ENCODE data around the gene OLFM1. TPM values are rescaled to one million over a fixed set of nuclear protein-coding genes. Genes with fewer than 3 reads are reported as not detected.

The OLFM1 gene
- total and polyA plus RNA-seq, 2 donors from 2014 or later, result 2.9 to 33.7 TPM

DNA sequence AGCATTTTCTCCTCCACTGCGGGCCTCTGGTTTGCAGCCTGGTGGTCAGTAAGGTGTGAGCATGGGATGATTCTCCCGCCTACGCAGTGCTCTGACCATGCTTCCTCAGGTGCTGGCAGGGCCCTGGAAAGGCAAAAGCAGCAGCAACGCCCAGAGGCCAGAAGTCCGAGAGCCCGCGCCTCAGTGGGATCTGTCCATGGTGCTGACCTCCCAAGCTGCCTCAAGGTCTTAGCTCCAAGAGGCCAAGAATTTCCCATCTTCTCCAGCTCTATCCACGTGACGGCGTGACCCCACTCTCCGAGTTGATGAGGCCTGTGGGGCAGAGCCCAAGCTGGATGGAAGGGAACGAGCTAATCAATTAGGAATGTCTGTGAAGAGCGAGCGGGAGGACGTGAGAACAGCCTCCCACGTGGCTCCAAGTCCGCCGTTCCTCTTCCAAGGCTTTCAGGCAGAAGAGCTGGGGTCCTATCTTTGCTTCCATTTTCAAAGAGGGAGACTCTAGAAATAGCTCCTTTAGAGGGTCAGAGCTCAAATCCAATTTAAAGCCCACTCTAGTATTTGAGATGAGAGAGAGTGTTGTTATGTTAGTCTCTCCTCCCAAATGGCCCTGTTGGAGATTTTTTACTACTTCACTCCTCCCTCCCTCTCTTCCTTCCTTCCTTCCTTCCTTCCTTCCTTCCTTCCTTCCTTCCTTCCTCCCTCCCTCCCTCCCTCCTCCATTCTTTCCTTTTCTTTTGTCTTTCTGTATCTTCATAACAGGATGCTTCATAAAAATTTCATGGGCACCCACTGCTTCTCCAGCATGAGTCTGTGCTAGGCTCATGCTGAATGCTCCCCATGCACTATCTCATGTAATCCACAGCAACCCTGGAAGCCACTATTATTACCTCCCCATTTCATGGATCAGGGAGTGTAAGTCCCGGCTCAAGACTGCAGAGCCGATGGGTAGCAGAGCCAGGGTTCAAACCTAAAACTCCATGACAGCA, 69.3 kb downstream of the OLFM1 start:
- H3K27me3 ChIP-seq (ENCODE audit: control insufficient read depth, insufficient read depth, low read length), result peaks cover 2% of the 10 kb centered on the region
- DNase-seq (peak in 4 of 5 donors; percentile 85 to 93 (median 92)), FAIRE-seq (no peak)
- H3K9ac ChIP-seq (ENCODE audit: low read length in 3 of 3), result no peak overlapping the region
- H3K36me3 ChIP-seq (ENCODE audit: control insufficient read depth in 2 of 3, insufficient read depth in 3 of 3, low read length in 3 of 3), result no peaks in the 10 kb centered on the region
- intact Hi-C loops (cut with DNase I), result no loop called here
- H3K4me3 ChIP-seq (ENCODE audit: low read length in 3 of 3), result no peak overlapping the region
- H3K4me1 ChIP-seq (ENCODE audit: control insufficient read depth in 2 of 3, insufficient read depth in 2 of 3, low read depth in 1 of 3, low read length in 3 of 3), result no peaks in the 10 kb centered on the region
- no peak overlapping the region for H3K27ac ChIP-seq (ENCODE audit: low read depth in 2 of 2, low read length in 2 of 2)
- TF ChIP-seq, protein P1, sequence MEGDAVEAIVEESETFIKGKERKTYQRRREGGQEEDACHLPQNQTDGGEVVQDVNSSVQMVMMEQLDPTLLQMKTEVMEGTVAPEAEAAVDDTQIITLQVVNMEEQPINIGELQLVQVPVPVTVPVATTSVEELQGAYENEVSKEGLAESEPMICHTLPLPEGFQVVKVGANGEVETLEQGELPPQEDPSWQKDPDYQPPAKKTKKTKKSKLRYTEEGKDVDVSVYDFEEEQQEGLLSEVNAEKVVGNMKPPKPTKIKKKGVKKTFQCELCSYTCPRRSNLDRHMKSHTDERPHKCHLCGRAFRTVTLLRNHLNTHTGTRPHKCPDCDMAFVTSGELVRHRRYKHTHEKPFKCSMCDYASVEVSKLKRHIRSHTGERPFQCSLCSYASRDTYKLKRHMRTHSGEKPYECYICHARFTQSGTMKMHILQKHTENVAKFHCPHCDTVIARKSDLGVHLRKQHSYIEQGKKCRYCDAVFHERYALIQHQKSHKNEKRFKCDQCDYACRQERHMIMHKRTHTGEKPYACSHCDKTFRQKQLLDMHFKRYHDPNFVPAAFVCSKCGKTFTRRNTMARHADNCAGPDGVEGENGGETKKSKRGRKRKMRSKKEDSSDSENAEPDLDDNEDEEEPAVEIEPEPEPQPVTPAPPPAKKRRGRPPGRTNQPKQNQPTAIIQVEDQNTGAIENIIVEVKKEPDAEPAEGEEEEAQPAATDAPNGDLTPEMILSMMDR (IDR thresholded peaks at IDR 0.05; ENCODE audit: borderline replicate concordance, extremely low read depth, insufficient read depth), result no peak
- H3K9me3 ChIP-seq (ENCODE audit: control insufficient read depth in 2 of 3, insufficient read depth in 1 of 3, low read length in 3 of 3), result no peaks in the 10 kb centered on the region

DNA sequence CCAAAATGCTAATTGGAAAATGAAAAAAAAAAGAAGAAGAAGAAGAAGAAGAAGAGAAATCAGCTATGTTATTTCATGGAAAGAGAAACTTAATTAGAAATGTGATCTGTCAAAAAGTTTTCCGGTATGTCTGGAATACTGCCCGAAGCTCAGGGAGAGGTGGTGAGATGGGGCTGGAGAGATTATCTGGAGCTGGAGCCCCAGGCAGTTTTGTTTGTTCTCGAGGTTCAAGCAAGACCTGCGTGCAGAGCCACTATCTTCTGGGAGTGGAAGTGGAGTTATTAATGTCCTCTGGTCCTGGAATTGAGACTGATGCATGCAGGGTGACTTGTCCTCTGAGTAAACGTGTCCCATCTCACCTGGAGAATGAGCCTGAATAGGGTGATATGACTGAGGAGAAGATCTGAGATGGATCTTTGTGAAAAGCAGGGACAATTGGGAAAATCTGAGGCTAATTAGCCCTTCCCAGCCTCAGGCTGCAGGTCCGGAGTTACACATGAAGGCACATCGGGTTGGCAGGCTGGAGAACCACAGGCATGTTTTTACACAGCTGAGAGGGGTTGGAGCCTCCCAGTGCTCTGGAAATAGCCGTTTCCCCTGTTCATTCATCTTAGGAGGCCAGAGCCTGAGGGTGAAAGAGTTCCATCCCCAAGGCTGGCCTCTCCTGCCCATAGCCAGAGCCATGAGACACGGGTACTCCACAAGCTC, 70.5 kb downstream of the OLFM1 start:
- Histone ChIP-seq H3K9ac (ENCODE audit: low read length in 3 of 3) (no peak overlapping the region), H3K27ac (ENCODE audit: low read depth in 2 of 2, low read length in 2 of 2) (no peak overlapping the region), H3K36me3 (ENCODE audit: control insufficient read depth in 2 of 3, insufficient read depth in 3 of 3, low read length in 3 of 3) (no peaks in the 10 kb centered on the region), H3K9me3 (ENCODE audit: control insufficient read depth in 2 of 3, insufficient read depth in 1 of 3, low read length in 3 of 3) (no peaks in the 10 kb centered on the region), H3K4me1 (ENCODE audit: control insufficient read depth in 2 of 3, insufficient read depth in 2 of 3, low read depth in 1 of 3, low read length in 3 of 3) (no peaks in the 10 kb centered on the region), H3K4me3 (ENCODE audit: low read length in 3 of 3) (no peak overlapping the region), H3K27me3 (ENCODE audit: control insufficient read depth, insufficient read depth, low read length) (peaks cover 2% of the 10 kb centered on the region)
- no peak for FAIRE-seq
- TF ChIP-seq, protein P1 (IDR thresholded peaks at IDR 0.05; ENCODE audit: borderline replicate concordance, extremely low read depth, insufficient read depth), result no peak
- intact Hi-C loops (cut with DNase I), result no loop called here
- no peak for DNase-seq

DNA sequence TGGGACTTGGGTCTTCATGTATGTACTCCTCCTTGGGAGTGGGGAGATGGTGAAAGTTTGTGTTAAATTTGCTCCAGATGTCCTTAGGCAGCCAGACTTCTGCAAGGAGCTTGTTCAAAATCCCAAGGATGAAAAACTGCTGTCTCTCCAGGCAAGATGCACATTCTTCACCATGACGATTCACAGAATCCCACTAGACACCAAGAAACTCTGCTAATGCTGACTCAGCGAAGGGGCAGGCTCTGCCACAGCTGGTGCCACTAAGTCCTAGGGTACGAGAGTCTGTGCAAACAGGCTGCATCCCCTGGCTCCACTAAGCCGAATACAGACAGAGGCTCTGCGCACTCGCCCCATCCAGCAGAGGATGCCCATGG, 71.1 kb downstream of the OLFM1 start:
- DNase-seq (no peak), FAIRE-seq (no peak)
- no peaks in the 10 kb centered on the region for H3K36me3 ChIP-seq (ENCODE audit: control insufficient read depth in 2 of 3, insufficient read depth in 3 of 3, low read length in 3 of 3)
- H3K4me3 ChIP-seq (ENCODE audit: low read length in 3 of 3), result no peak overlapping the region
- H3K9me3 ChIP-seq (ENCODE audit: control insufficient read depth in 2 of 3, insufficient read depth in 1 of 3, low read length in 3 of 3), result no peaks in the 10 kb centered on the region
- no peaks in the 10 kb centered on the region for H3K4me1 ChIP-seq (ENCODE audit: control insufficient read depth in 2 of 3, insufficient read depth in 2 of 3, low read depth in 1 of 3, low read length in 3 of 3)
- H3K9ac ChIP-seq (ENCODE audit: low read length in 3 of 3), result no peak overlapping the region
- TF ChIP-seq, protein P1 (IDR thresholded peaks at IDR 0.05; ENCODE audit: borderline replicate concordance, extremely low read depth, insufficient read depth), result no peak
- H3K27me3 ChIP-seq (ENCODE audit: control insufficient read depth, insufficient read depth, low read length), result peaks cover 2% of the 10 kb centered on the region
- intact Hi-C loops (cut with DNase I), result no loop called here
- H3K27ac ChIP-seq (ENCODE audit: low read depth in 2 of 2, low read length in 2 of 2), result no peak overlapping the region

Data from kidney (tissue), 14 donors.